HL-60 (cell line): ENCODE measurements around the gene PRPSAP1.

Experiments
- DNase-seq, 2 experiments: peaks; one replicate each; pipeline ENCODE4 v3.0.0-alpha.2; 2010 to 2020; ENCODE audit warnings: low read depth in 1 of 2, low spot score in 1 of 2
- H3K27ac ChIP-seq: fragments of 250-450 bp; sonication (Bioruptor Pico); replicated peaks from 2 replicates; pipeline ENCODE4 v1.5.1; 2020; ENCODE audit warnings: mild to moderate bottlenecking, moderate library complexity
- H3K27me3 ChIP-seq: fragments of 250-450 bp; sonication (Bioruptor Pico); 2 replicates; pipeline ENCODE4 v1.5.1; 2021; ENCODE audit warnings: mild to moderate bottlenecking, moderate library complexity; ENCODE audit not compliant: insufficient read depth, poor library complexity, severe bottlenecking
- H3K4me3 ChIP-seq: replicated peaks from 2 replicates; pipeline ENCODE4 v1.5.1; 2011; ENCODE audit warnings: mild to moderate bottlenecking, control low read depth, low read length; ENCODE audit not compliant: insufficient read depth
- CTCF ChIP-seq: IDR thresholded peaks from one replicate; pipeline ENCODE4 v1.5.1; 2011; ENCODE audit warnings: low read length, control low read depth, inconsistent platforms; ENCODE audit not compliant: insufficient read depth
- GABPA ChIP-seq: IDR thresholded peaks from 2 replicates; pipeline ENCODE4 v1.6.1; 2012; ENCODE audit warnings: low read depth
- POLR2AphosphoS5 ChIP-seq: IDR thresholded peaks from 2 replicates; pipeline ENCODE4 v1.6.1; 2012; ENCODE audit warnings: low read depth
- REST ChIP-seq: IDR thresholded peaks from 2 replicates; pipeline ENCODE4 v1.6.1; 2012; ENCODE audit warnings: low read depth; ENCODE audit not compliant: insufficient replicate concordance
- SPI1 ChIP-seq: IDR thresholded peaks from 2 replicates; pipeline ENCODE4 v1.6.1; 2012; ENCODE audit warnings: low read depth, mild to moderate bottlenecking, borderline replicate concordance

The PRPSAP1 gene

DNA sequence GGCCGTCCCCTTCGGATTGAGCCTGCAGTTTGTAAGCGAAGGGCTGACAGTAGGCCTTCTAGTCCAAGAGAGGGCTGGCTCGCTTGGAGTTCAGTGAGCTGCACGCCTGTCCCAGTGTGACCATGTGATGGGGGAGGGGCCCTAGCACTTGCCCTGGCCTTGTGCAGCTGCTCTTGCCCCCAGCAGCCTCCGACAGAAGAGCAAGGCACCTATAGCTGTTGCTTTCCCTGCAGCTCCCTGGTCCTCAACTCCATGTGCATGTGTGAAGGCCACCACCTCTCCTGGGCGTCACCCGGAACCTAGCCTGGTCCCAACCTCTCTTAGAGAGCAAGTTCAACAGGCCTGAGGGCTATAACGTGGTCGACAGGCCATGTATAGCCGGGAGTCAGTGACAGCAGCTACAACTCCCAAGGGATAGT is 36.3 kb upstream of the PRPSAP1 start:
- DNase-seq, result no peak
- TF ChIP-seq CTCF (no peak), REST (no peak), POLR2AphosphoS5 (no peak; the same call in 1 of the 2 replicates), GABPA (no peak), SPI1 (no peak)
- H3K4me3 ChIP-seq, result no peak overlapping the region
- no peak overlapping the region for H3K27ac ChIP-seq
- H3K27me3 ChIP-seq, result peaks cover 5% of the 10 kb centered on the region

- H3K27ac ChIP-seq, result no peak overlapping the region
- TF ChIP-seq POLR2AphosphoS5, result no peak
- no peak for TF ChIP-seq SPI1
- TF ChIP-seq GABPA, result no peak
- TF ChIP-seq CTCF, result no peak
- TF ChIP-seq REST, result no peak
- DNase-seq, result no peak
- H3K4me3 ChIP-seq, result no peak overlapping the region
- H3K27me3 ChIP-seq, result peaks cover 7% of the 10 kb centered on the region
Measured at GRCh38 chr17:76388966-76389888, 35.5 kb upstream of the PRPSAP1 start.

- no peak overlapping the region for H3K27ac ChIP-seq
Measured at GRCh38 chr17:76386966-76387765, 33.5 kb upstream of the PRPSAP1 start.

More at GRCh38 chr17:76386966-76387765, 33.5 kb upstream of the PRPSAP1 start:
- Histone ChIP-seq H3K27me3 (peaks cover 7% of the 10 kb centered on the region), H3K4me3 (no peak overlapping the region)
- no peak for TF ChIP-seq CTCF
- TF ChIP-seq POLR2AphosphoS5, result no peak
- no peak for TF ChIP-seq SPI1
- TF ChIP-seq GABPA, result no peak
- TF ChIP-seq REST, result no peak
- DNase-seq, result no peak
